HG03066 (cell line): ENCODE data around the gene SLC13A5.

Experiments
- ATAC-seq: cut with Tn5 transposase; IDR thresholded peaks from one replicate; pipeline ENCODE4 v1.9.1; 2021; ENCODE audit warnings: low read depth; ENCODE audit not compliant: unreplicated experiment

SLC13A5 gene

GRCh38 chr17:6684881-6685767 is 28.0 kb downstream of the SLC13A5 start:
- ATAC-seq, result no peak

GRCh38 chr17:6684460-6684783 is 28.7 kb downstream of the SLC13A5 start:
- ATAC-seq, result no peak

GRCh38 chr17:6683730-6684459 is 29.3 kb downstream of the SLC13A5 start:
- ATAC-seq, result no peak

- no peak for ATAC-seq
Observed at GRCh38 chr17:6683081-6683684, 30.0 kb downstream of the SLC13A5 start.

- no peak for ATAC-seq
Observed at GRCh38 chr17:6682339-6682738, 30.8 kb downstream of the SLC13A5 start.

GRCh38 chr17:6681671-6682070 is 31.5 kb downstream of the SLC13A5 start:
- no peak for ATAC-seq

GRCh38 chr17:6681176-6681575 is 32.0 kb downstream of the SLC13A5 start:
- no peak for ATAC-seq

GRCh38 chr17:6679241-6679640 is 33.9 kb downstream of the SLC13A5 start:
- ATAC-seq, result no peak

GRCh38 chr17:6677946-6678345 is 35.2 kb downstream of the SLC13A5 start:
- no peak for ATAC-seq

- ATAC-seq, result no peak
Observed at GRCh38 chr17:6677158-6677831, 35.9 kb downstream of the SLC13A5 start.

GRCh38 chr17:6676802-6677157 is 36.4 kb downstream of the SLC13A5 start:
- ATAC-seq, result no peak

GRCh38 chr17:6675201-6675825 is 37.9 kb downstream of the SLC13A5 start:
- ATAC-seq, result no peak

- ATAC-seq, result no peak
Observed at GRCh38 chr17:6674586-6674985, 38.6 kb downstream of the SLC13A5 start.

- no peak for ATAC-seq
Observed at GRCh38 chr17:6671431-6671830, 41.7 kb downstream of the SLC13A5 start.

GRCh38 chr17:6670999-6671398 is 42.2 kb downstream of the SLC13A5 start:
- ATAC-seq, result no peak

GRCh38 chr17:6670571-6670970 is 42.6 kb downstream of the SLC13A5 start:
- ATAC-seq, result no peak

- no peak for ATAC-seq
Observed at GRCh38 chr17:6669479-6670212, 43.5 kb downstream of the SLC13A5 start.

GRCh38 chr17:6668727-6669425 is 44.3 kb downstream of the SLC13A5 start:
- no peak for ATAC-seq

GRCh38 chr17:6668219-6668618 is 45.0 kb downstream of the SLC13A5 start:
- no peak for ATAC-seq
